ENCODE results near the gene ARHGAP19.

GRCh38 chr10:97270523-97271154, 21.8 kb downstream of the ARHGAP19 start:
- no peak for TF ChIP-seq POLR2A (IDR thresholded peaks at IDR 0.05)
- TF ChIP-seq, protein P1, sequence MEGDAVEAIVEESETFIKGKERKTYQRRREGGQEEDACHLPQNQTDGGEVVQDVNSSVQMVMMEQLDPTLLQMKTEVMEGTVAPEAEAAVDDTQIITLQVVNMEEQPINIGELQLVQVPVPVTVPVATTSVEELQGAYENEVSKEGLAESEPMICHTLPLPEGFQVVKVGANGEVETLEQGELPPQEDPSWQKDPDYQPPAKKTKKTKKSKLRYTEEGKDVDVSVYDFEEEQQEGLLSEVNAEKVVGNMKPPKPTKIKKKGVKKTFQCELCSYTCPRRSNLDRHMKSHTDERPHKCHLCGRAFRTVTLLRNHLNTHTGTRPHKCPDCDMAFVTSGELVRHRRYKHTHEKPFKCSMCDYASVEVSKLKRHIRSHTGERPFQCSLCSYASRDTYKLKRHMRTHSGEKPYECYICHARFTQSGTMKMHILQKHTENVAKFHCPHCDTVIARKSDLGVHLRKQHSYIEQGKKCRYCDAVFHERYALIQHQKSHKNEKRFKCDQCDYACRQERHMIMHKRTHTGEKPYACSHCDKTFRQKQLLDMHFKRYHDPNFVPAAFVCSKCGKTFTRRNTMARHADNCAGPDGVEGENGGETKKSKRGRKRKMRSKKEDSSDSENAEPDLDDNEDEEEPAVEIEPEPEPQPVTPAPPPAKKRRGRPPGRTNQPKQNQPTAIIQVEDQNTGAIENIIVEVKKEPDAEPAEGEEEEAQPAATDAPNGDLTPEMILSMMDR (IDR thresholded peaks at IDR 0.05), result no peak

All from esophagus squamous epithelium (tissue), 4 donors.